Neural progenitor cell (in vitro differentiated cells): Measurements from ENCODE around the gene SUSD2. TPM values are rescaled to one million over a fixed set of nuclear protein-coding genes. Genes with fewer than 3 reads are reported as not detected.

Experiments
- DNase-seq: peaks from one replicate; pipeline ENCODE4 v3.0.0-alpha.2; 2016; ENCODE audit warnings: low spot score
- H2AFZ ChIP-seq: fragments of 200-600 bp; sonication (generic); replicated peaks from 2 replicates; pipeline ENCODE4 v1.6.1; 2016; ENCODE audit warnings: antibody characterized with exemption
- H3F3A ChIP-seq: fragments of 200-600 bp; sonication (generic); 2 replicates; pipeline ENCODE4 v1.6.1; 2016; ENCODE audit warnings: antibody characterized with exemption, low read depth
- H3K27ac ChIP-seq: fragments of 200-600 bp; sonication (generic); 2 replicates; pipeline ENCODE4 v1.5.1; 2016; ENCODE audit warnings: mild to moderate bottlenecking
- H3K27me3 ChIP-seq: fragments of 200-600 bp; sonication (generic); 2 replicates; pipeline ENCODE4 v1.6.1; 2016; ENCODE audit warnings: mild to moderate bottlenecking, moderate library complexity
- H3K36me3 ChIP-seq: fragments of 200-600 bp; sonication (generic); 2 replicates; pipeline ENCODE4 v1.5.1; 2016
- H3K4me1 ChIP-seq: fragments of 200-600 bp; sonication (generic); 2 replicates; pipeline ENCODE4 v1.6.1; 2016; ENCODE audit warnings: mixed run types
- H3K4me2 ChIP-seq: fragments of 200-600 bp; sonication (generic); 2 replicates; pipeline ENCODE4 v1.6.1; 2016
- H3K4me3 ChIP-seq: fragments of 200-600 bp; sonication (generic); 2 replicates; pipeline ENCODE4 v1.5.1; 2016
- H3K79me2 ChIP-seq: fragments of 200-600 bp; sonication (generic); 2 replicates; pipeline ENCODE4 v1.6.1; 2016; ENCODE audit warnings: low read depth
- H3K9ac ChIP-seq: fragments of 200-600 bp; sonication (generic); 2 replicates; pipeline ENCODE4 v1.6.1; 2016
- H3K9me3 ChIP-seq: fragments of 200-600 bp; sonication (generic); 2 replicates; pipeline ENCODE4 v1.5.1; 2016; ENCODE audit warnings: low read depth
- H4K20me1 ChIP-seq: fragments of 200-600 bp; sonication (generic); 2 replicates; pipeline ENCODE4 v1.6.1; 2016; ENCODE audit warnings: low read depth
- H3K27ac Mint-ChIP-seq: 3 replicates; pipeline ENCODE4 v1.8.0; 2021; ENCODE audit warnings: mixed read lengths
- H3K27me3 Mint-ChIP-seq: 2 replicates; pipeline ENCODE4 v1.8.0; 2022; ENCODE audit warnings: low read depth, mild to moderate bottlenecking, inconsistent platforms, moderate library complexity, mixed read lengths; ENCODE audit not compliant: insufficient read depth
- H3K36me3 Mint-ChIP-seq: 3 replicates; pipeline ENCODE4 v1.8.0; 2021; ENCODE audit warnings: mixed read lengths
- H3K4me1 Mint-ChIP-seq: 3 replicates; pipeline ENCODE4 v1.8.0; 2021; ENCODE audit warnings: mixed read lengths
- H3K4me3 Mint-ChIP-seq: 3 replicates; pipeline ENCODE4 v1.8.0; 2021; ENCODE audit warnings: mild to moderate bottlenecking, moderate library complexity, mixed read lengths
- H3K9me3 Mint-ChIP-seq: 3 replicates; pipeline ENCODE4 v1.8.0; 2020; ENCODE audit warnings: mixed read lengths
- EZH2 ChIP-seq: fragments of 200-600 bp; sonication (generic); IDR thresholded peaks from 2 replicates; pipeline ENCODE4 v1.6.1; 2017; ENCODE audit warnings: antibody characterized with exemption, mild to moderate bottlenecking, moderate library complexity
- EZH2phosphoT487 ChIP-seq: fragments of 200-600 bp; sonication (generic); IDR thresholded peaks from 2 replicates; pipeline ENCODE4 v1.6.1; 2017; ENCODE audit warnings: antibody characterized with exemption
- total RNA-seq: library from RNA; depleted of rRNA; stranded (reverse); fragments of >200 nt; gene quantifications from 2 replicates; pipeline ENCODE4 v1.2.3, GENCODE V29; 2015; ENCODE audit warnings: low replicate concordance
- TF ChIP-seq, protein P1 (sequence below): fragments of 200-600 bp; sonication (generic); IDR thresholded peaks from 2 replicates; pipeline ENCODE4 v1.5.1; 2017; ENCODE audit warnings: antibody characterized with exemption, mild to moderate bottlenecking

Gene SUSD2
- total RNA-seq, 1 donor from 2014 or later: 0.02 TPM

DNA sequence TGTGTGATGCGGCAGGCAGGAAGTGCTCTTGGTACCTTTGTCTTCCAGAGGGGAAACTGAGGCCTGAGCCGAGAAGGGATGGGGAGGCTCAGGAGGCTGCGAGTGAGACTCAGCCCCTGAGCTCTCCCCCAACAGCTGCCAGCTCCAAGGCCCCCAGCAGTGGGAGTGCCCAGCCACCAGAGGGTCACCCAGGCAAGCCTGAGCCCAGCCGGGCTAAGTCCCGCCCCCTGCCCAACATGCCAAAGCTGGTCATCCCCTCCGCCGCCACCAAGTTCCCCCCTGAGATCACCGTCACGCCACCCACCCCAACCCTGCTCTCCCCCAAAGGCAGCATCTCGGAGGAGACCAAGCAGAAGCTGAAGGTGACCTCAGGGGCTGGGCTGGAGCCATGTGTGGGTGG is 3.8 kb upstream of the SUSD2 start:
- H3F3A ChIP-seq: no peaks in the 10 kb centered on the region
- no peaks in the 10 kb centered on the region for H3K36me3 ChIP-seq
- no peak overlapping the region for H2AFZ ChIP-seq
- no peaks in the 10 kb centered on the region for H3K27me3 ChIP-seq
- no peaks in the 10 kb centered on the region for H3K79me2 ChIP-seq
- TF ChIP-seq, protein P1, sequence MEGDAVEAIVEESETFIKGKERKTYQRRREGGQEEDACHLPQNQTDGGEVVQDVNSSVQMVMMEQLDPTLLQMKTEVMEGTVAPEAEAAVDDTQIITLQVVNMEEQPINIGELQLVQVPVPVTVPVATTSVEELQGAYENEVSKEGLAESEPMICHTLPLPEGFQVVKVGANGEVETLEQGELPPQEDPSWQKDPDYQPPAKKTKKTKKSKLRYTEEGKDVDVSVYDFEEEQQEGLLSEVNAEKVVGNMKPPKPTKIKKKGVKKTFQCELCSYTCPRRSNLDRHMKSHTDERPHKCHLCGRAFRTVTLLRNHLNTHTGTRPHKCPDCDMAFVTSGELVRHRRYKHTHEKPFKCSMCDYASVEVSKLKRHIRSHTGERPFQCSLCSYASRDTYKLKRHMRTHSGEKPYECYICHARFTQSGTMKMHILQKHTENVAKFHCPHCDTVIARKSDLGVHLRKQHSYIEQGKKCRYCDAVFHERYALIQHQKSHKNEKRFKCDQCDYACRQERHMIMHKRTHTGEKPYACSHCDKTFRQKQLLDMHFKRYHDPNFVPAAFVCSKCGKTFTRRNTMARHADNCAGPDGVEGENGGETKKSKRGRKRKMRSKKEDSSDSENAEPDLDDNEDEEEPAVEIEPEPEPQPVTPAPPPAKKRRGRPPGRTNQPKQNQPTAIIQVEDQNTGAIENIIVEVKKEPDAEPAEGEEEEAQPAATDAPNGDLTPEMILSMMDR: no peak
- TF ChIP-seq EZH2 (no peak), EZH2phosphoT487 (no peak)
- no peak overlapping the region for H3K27ac ChIP-seq
- peaks cover 9% of the 10 kb centered on the region for H3K4me1 Mint-ChIP-seq
- no peak overlapping the region for H3K4me2 ChIP-seq
- no peak overlapping the region for H3K4me3 ChIP-seq
- peaks cover 3% of the 10 kb centered on the region for H3K27me3 Mint-ChIP-seq
- no peak overlapping the region for H3K4me3 Mint-ChIP-seq
- peaks cover 4% of the 10 kb centered on the region for H4K20me1 ChIP-seq
- no peaks in the 10 kb centered on the region for H3K9me3 Mint-ChIP-seq
- no peak overlapping the region for H3K27ac Mint-ChIP-seq
- peaks cover 8% of the 10 kb centered on the region for H3K4me1 ChIP-seq
- peaks cover 1% of the 10 kb centered on the region for H3K36me3 Mint-ChIP-seq
- no peak for DNase-seq
- H3K9me3 ChIP-seq: no peaks in the 10 kb centered on the region
- no peak overlapping the region for H3K9ac ChIP-seq

- peaks cover 8% of the 10 kb centered on the region for H3K4me1 ChIP-seq
- H2AFZ ChIP-seq: no peak overlapping the region
- no peak overlapping the region for H3K27ac ChIP-seq
- no peak overlapping the region for H3K9ac ChIP-seq
- no peak overlapping the region for H3K4me3 ChIP-seq
- H4K20me1 ChIP-seq: peaks cover 4% of the 10 kb centered on the region
- H3K4me1 Mint-ChIP-seq: peaks cover 9% of the 10 kb centered on the region
- no peak overlapping the region for H3K4me2 ChIP-seq
- TF ChIP-seq, protein P1: no peak
- no peak for TF ChIP-seq EZH2phosphoT487
- no peak for TF ChIP-seq EZH2
- H3K79me2 ChIP-seq: no peaks in the 10 kb centered on the region
- no peak overlapping the region for H3K27ac Mint-ChIP-seq
- no peak for DNase-seq
- H3K36me3 Mint-ChIP-seq: peaks cover 1% of the 10 kb centered on the region
- H3F3A ChIP-seq: no peaks in the 10 kb centered on the region
- H3K27me3 Mint-ChIP-seq: peaks cover 3% of the 10 kb centered on the region
- no peaks in the 10 kb centered on the region for H3K36me3 ChIP-seq
- H3K27me3 ChIP-seq: no peaks in the 10 kb centered on the region
- no peaks in the 10 kb centered on the region for H3K9me3 ChIP-seq
- no peak overlapping the region for H3K4me3 Mint-ChIP-seq
- H3K9me3 Mint-ChIP-seq: no peaks in the 10 kb centered on the region
These were observed 3.3 kb upstream of the SUSD2 start for GRCh38 chr22:24178021-24178431.

DNA sequence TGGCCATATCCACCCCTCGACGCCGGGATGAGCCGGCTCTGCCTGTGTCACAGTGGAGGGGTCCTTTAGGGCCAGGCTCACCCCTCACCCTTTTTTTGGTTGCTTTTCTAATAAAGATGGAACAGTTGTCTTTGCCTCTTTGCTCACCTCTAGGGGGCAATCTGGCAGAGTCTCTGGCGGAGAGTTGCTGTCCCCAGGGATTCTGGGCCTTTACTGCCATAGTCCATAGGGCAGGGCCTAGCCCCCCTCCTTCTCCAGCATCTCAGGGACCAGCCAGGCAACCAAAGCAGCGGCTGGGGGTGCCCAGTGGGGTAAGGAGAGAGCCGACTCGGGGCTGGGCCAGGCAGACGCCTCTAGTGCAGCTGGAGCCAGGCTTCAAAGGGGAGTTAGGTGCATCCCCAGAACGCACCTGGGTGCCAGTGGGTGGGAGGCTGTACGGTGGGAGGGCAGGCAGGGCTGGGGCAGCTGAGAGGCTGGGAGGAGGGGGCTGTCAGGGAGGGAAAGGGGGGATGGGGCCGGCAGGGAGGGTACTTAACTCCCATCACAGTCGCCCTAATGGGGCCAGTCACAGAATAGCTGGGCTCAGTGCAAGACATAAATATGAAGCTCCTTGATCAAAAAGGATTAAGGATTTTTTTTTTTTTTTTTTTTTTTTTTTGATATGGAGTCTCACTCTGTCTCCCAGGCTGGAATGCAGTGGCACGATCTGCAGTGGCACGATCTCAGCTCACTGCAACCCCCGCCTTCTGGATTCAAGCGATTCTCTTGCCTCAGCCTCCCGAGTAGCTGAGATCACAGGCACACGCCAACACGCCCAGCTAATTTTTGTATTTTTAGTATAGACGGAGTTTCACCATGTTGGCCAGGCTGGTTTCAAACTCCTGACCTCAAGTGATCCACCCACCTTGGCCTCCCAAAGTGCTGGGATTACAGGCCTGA is 2.5 kb upstream of the SUSD2 start:
- H3K79me2 ChIP-seq: no peaks in the 10 kb centered on the region
- no peak overlapping the region for H3K27ac ChIP-seq
- Mint-ChIP-seq H3K27ac (peak overlapping the region; percentile 19), H3K36me3 (no peaks in the 10 kb centered on the region), H3K27me3 (peaks cover 3% of the 10 kb centered on the region), H3K4me1 (peaks cover 9% of the 10 kb centered on the region), H3K4me3 (no peak overlapping the region), H3K9me3 (no peaks in the 10 kb centered on the region)
- H2AFZ ChIP-seq: no peak overlapping the region
- peaks cover 8% of the 10 kb centered on the region for H3K4me1 ChIP-seq
- H3K4me3 ChIP-seq: no peak overlapping the region
- peak; percentile 58 for DNase-seq
- peaks cover 4% of the 10 kb centered on the region for H4K20me1 ChIP-seq
- H3K27me3 ChIP-seq: no peaks in the 10 kb centered on the region
- no peaks in the 10 kb centered on the region for H3K9me3 ChIP-seq
- no peak overlapping the region for H3K9ac ChIP-seq
- no peaks in the 10 kb centered on the region for H3F3A ChIP-seq
- H3K4me2 ChIP-seq: no peak overlapping the region
- H3K36me3 ChIP-seq: no peaks in the 10 kb centered on the region
- TF ChIP-seq EZH2phosphoT487 (no peak), EZH2 (no peak)
- TF ChIP-seq, protein P1: peak; percentile 54
